Measurements from ENCODE around the gene NEK2. TPM values are rescaled to one million over a fixed set of nuclear protein-coding genes. Genes with fewer than 3 reads are reported as not detected.

NEK2 gene
- total RNA-seq, 1 experiment from 2014 or later: 45.7 TPM

DNA sequence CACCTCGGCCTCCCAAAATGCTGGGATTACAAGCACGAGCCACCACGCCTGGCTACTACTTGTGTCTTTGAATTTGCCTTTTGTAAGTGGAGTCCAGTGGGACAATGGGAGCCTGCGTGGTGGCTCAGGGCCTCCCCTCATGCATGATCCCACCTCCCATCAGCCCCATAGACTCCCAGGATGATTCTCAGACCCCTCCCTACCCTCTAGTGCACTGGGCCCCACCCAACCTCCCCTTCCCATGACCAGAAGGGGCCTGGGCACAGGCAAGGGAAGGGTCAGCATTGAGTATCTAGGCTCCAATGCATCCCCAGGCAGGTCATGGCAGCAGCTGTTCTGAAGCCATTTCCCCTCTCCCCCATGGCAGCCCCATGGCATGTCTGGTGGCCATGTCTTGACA, 18.7 kb downstream of the NEK2 start:
- DNase-seq (ENCODE audit: low spot score): no peak
- no peaks in the 10 kb centered on the region for H3K9me3 ChIP-seq (ENCODE audit: low read depth, low read length, poor library complexity, severe bottlenecking)
- TF ChIP-seq, protein P1, sequence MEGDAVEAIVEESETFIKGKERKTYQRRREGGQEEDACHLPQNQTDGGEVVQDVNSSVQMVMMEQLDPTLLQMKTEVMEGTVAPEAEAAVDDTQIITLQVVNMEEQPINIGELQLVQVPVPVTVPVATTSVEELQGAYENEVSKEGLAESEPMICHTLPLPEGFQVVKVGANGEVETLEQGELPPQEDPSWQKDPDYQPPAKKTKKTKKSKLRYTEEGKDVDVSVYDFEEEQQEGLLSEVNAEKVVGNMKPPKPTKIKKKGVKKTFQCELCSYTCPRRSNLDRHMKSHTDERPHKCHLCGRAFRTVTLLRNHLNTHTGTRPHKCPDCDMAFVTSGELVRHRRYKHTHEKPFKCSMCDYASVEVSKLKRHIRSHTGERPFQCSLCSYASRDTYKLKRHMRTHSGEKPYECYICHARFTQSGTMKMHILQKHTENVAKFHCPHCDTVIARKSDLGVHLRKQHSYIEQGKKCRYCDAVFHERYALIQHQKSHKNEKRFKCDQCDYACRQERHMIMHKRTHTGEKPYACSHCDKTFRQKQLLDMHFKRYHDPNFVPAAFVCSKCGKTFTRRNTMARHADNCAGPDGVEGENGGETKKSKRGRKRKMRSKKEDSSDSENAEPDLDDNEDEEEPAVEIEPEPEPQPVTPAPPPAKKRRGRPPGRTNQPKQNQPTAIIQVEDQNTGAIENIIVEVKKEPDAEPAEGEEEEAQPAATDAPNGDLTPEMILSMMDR (conservative IDR thresholded peaks at IDR 0.05; ENCODE audit: low read depth, low read length): no peak
- no peak for TF ChIP-seq EZH2 (IDR thresholded peaks at IDR 0.05; ENCODE audit: borderline replicate concordance, low read depth, low read length, poor library complexity, severe bottlenecking)
- no peaks in the 10 kb centered on the region for H3K27me3 ChIP-seq (replicated peaks; ENCODE audit: insufficient read depth, low read depth, low read length, poor library complexity)
- no peak overlapping the region for H3K4me3 ChIP-seq (ENCODE audit: low read depth, low read length, poor library complexity, severe bottlenecking)
- intact Hi-C loops (cut with micrococcal nuclease; ENCODE audit: unreplicated experiment): loop anchor here (10.0 kb wide), 2 partner anchors 522 to 1252 kb away; partner anchors contain the start of gene KCNH1
- H3K27ac ChIP-seq (ENCODE audit: low read depth, low read length, poor library complexity, severe bottlenecking): no peak overlapping the region
- BruUV-seq (replicated peaks): no TSS peak
- H3K4me1 ChIP-seq (ENCODE audit: insufficient read depth, low read length, poor library complexity, severe bottlenecking): no peaks in the 10 kb centered on the region
- ChIA-PET CTCF (interaction anchor here (0.6 kb wide), 1 partner anchor 152 kb away, joined by 4 read pairs; no protein-coding TSS in a partner anchor), POLR2A (ENCODE audit: low non-redundant PET) (no interaction called here)
- H3K36me3 ChIP-seq (ENCODE audit: insufficient read depth, low read length, poor library complexity, severe bottlenecking): no peaks in the 10 kb centered on the region

DNA sequence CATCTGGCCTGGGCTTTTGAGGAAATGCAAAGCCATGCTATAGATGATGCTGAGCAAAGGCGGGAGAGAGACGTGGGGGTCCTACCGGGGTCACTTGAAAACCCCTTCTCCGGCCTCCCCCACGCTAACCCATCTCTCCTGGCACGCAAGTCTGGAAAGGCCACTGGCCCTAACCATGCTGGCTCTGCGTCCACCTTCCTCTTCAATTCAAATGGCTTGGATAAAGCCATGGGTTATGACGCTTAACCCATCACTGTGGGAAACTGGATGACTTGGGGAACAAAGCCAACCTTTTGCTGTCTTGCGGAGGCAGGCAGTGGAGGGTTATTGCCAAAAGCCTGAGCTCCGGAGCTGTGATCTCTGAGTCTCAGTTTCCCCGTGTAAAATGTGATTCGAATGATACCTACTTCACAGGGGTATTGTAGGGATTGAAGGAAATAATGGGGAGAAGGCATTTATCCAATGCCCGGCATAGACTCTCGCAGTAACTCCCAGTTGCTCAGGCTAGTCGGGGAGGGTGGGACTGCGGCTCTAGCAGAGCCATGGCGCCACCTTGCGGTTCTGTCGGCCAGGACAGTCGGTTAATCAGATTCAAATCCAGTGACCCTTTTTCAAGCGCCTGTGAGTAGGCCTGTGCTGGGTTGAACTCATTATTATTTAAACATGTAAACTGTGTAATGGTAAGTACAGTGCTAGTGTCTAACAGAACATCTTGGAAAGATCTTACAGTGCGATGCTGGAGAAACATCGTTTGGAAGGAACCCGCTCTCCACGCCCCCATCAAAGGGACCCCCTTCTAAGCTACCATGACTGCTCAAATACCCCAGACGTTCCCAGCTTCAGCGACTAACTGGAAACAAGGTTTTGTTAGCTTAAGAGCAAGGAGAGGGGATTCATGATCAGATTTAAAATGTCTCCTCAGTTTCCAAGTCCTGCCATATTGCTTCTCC, 20.3 kb downstream of the NEK2 start:
- no peak for TF ChIP-seq EZH2 (IDR thresholded peaks at IDR 0.05; ENCODE audit: borderline replicate concordance, low read depth, low read length, poor library complexity, severe bottlenecking)
- TF ChIP-seq, protein P1 (conservative IDR thresholded peaks at IDR 0.05; ENCODE audit: low read depth, low read length): peak; percentile 97
- no TSS peak for BruUV-seq (replicated peaks)
- ChIA-PET POLR2A (ENCODE audit: low non-redundant PET) (interaction anchor here (0.6 kb wide), 1 partner anchor 1651 kb away, joined by 3 read pairs; no protein-coding TSS in a partner anchor), CTCF (no interaction called here)
- Histone ChIP-seq H3K9me3 (ENCODE audit: low read depth, low read length, poor library complexity, severe bottlenecking) (no peaks in the 10 kb centered on the region), H3K27me3 (replicated peaks; ENCODE audit: insufficient read depth, low read depth, low read length, poor library complexity) (no peaks in the 10 kb centered on the region), H3K4me1 (ENCODE audit: insufficient read depth, low read length, poor library complexity, severe bottlenecking) (no peaks in the 10 kb centered on the region), H3K36me3 (ENCODE audit: insufficient read depth, low read length, poor library complexity, severe bottlenecking) (no peaks in the 10 kb centered on the region), H3K27ac (ENCODE audit: low read depth, low read length, poor library complexity, severe bottlenecking) (no peak overlapping the region), H3K4me3 (ENCODE audit: low read depth, low read length, poor library complexity, severe bottlenecking) (no peak overlapping the region)
- intact Hi-C loops (cut with micrococcal nuclease; ENCODE audit: unreplicated experiment): loop anchor here (1.0 to 10.0 kb wide), 6 partner anchors 78 to 1250 kb away; partner anchors contain the start of gene KCNH1
- DNase-seq (ENCODE audit: low spot score): peak; percentile 90

DNA sequence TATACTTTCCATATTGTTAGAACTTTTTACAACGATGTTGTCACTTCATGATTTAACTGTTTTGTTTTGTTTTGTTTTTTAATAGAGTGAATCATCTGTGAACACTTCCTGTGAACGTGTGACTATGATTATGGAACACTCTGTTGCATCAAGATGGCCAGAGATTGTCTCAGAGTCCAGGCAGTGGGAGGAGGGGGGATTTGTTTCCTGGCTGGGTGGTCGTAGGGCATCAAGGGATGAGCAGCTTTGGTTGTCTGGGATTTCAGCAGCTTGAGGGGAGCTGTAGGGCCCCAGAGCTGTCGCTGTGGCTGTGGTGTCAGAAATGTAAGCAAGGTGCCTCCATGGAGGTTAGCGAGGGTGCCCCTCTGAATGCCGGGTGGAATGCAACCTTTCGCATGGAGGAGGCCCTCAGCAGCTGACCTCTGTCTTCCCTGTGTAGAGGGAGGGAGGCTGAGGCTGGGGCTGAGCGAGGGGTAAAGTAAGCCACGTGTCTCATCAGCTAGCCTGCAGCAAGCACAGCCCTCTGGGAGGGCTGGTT, 21.4 kb downstream of the NEK2 start:
- no peaks in the 10 kb centered on the region for H3K36me3 ChIP-seq (ENCODE audit: insufficient read depth, low read length, poor library complexity, severe bottlenecking)
- no peaks in the 10 kb centered on the region for H3K27me3 ChIP-seq (replicated peaks; ENCODE audit: insufficient read depth, low read depth, low read length, poor library complexity)
- DNase-seq (ENCODE audit: low spot score): no peak
- H3K4me1 ChIP-seq (ENCODE audit: insufficient read depth, low read length, poor library complexity, severe bottlenecking): no peaks in the 10 kb centered on the region
- H3K27ac ChIP-seq (ENCODE audit: low read depth, low read length, poor library complexity, severe bottlenecking): no peak overlapping the region
- CTCF ChIA-PET: no interaction called here
- TF ChIP-seq, protein P1 (conservative IDR thresholded peaks at IDR 0.05; ENCODE audit: low read depth, low read length): no peak
- no peak for TF ChIP-seq EZH2 (IDR thresholded peaks at IDR 0.05; ENCODE audit: borderline replicate concordance, low read depth, low read length, poor library complexity, severe bottlenecking)
- POLR2A ChIA-PET (ENCODE audit: low non-redundant PET): no interaction called here
- H3K4me3 ChIP-seq (ENCODE audit: low read depth, low read length, poor library complexity, severe bottlenecking): no peak overlapping the region
- no peaks in the 10 kb centered on the region for H3K9me3 ChIP-seq (ENCODE audit: low read depth, low read length, poor library complexity, severe bottlenecking)
- BruUV-seq (replicated peaks): no TSS peak
- intact Hi-C loops (cut with micrococcal nuclease; ENCODE audit: unreplicated experiment): loop anchor here (2.0 to 10.0 kb wide), 3 partner anchors 331 to 1249 kb away; partner anchors contain the start of gene KCNH1
